Measurements from ENCODE around the gene CEP83.

The CEP83 gene

DNA sequence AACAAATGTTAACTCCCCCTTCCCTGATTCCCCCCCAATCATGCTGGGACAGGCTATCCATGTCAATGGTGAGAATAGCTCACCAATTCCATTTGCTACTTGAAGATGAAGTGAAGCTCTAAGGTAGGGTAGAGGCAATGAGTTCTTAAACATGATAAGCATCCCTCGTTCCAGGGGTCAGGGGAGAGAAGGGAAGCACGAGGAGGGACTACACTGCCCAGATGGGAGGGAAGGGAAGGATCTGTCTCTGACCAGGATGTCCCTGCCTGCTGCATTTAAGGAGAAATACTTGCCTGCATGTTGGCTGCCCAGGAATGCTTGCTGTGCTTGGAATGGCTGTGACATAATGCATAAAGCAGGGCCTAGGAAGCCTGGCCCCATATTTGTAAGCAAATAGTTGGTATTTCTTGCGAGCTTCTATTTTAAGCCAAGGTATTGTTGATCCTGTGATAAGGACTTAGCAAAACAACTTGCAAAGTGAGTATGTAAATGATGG is 155.1 kb downstream of the CEP83 start:
- no peak for DNase-seq

DNA sequence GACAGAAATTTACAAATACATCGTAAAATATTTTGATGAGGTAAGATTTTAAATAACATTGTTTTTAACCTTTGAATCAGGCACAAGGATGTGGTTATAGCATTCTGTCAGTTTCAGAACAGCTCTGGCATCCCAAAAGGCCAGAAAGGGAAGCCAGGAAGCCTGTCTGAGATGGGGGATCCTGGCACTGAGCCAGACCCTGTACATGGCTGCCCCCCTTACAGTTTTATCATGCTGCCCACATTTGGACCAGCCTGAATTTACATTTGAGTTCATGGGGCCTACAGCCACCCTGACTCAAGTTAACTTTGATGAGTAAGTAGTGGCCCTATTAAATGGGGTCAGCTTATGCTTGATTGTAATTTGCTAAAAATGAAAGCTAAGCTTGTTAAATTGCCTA is 155.7 kb downstream of the CEP83 start:
- no peak for DNase-seq

DNA sequence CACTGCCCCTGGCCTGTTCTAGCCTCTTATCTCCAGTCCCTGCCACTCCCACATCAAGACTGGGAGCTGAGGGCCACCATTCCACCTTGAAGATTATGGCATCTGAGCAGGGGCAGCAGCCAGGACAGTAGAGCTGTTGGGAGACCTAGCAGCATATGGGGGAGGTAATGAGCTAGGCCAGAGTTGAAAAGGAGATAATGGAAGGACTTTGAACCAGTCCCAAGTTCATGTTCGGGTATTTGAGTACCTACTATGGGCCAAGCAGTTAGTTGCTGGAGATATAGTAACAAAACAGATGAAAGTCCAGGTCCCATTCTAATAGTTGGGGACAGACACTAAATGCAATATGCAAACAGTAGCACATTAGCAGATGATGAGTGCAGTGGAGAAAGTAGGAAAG is 159.8 kb downstream of the CEP83 start:
- no peak for DNase-seq

DNA sequence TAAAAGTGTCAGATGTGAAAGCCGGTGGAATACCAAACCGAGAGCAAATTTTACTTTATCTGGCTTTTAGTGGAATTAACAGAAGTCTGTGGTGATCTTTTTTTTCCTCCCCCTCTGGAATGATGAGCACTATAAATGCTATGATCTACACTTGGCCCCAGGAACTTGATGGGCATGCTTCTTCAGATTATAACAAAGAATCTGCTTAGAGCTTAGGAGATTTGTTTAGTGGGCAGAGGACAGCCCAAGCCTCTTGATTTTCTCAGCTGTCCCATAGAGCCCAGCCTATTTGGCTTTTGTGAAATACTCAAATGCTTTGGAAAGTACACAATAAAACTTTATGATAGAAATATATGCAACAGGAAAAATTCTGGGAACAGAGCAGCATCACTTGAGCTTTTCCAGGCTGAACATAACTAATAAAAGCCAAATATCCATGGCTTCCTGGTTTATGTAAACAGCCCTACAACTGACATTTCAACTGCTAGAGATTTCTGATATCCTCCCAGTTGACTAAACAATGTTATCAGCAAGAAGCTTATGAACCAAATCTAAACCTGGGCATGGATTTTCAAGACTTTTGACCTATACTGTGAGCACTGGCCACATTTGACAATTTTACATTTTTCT is 161.7 kb downstream of the CEP83 start:
- DNase-seq, result no peak

DNA sequence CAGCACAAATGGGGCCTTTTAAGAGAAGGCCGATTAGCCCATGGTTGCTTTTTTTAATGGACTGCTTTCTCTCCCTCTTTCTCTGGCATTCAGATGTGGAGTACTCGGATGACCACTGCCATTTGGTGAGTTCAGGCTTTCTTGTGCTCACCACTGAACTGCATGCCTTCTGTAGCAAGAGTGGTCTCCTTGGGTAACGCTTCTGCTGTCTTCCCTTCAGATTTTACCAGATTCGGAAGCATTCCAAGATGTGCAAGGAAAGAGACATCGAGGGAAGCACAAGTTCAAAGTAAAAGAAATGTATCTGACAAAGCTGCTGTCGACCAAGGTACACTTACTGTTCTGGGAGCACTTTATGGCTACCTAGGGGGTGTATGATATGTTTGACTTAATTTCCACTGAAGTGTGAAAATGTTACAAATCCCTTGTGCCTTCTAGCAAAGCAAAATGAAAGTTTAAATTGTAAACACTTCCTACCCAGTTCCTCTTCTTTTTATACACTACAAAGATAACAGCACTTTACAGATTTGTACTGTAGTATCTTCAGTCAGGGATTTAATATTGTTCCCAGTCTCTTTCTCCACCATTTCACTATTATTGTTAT is 162.5 kb downstream of the CEP83 start:
- DNase-seq, result no peak

DNA sequence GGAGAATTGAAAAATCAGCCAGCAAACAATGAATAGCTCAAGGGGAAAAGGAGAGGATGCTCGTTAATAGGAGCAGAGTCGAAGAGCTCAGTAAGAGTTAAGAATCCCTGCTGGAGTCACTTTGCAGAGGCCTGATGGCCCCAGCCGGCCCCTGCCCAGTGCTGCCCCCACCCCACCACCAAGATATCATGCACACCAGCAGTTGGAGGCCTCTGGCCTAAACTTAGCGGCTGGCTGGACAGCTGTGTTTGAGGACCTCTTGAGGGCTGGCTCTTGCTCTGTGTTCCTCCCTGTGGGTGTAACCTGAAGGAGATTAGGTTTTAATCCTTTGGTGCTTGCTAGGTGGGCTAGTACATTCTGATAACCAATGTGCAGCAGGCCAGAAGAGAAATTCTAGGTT is 169.3 kb downstream of the CEP83 start:
- DNase-seq, result no peak

DNA sequence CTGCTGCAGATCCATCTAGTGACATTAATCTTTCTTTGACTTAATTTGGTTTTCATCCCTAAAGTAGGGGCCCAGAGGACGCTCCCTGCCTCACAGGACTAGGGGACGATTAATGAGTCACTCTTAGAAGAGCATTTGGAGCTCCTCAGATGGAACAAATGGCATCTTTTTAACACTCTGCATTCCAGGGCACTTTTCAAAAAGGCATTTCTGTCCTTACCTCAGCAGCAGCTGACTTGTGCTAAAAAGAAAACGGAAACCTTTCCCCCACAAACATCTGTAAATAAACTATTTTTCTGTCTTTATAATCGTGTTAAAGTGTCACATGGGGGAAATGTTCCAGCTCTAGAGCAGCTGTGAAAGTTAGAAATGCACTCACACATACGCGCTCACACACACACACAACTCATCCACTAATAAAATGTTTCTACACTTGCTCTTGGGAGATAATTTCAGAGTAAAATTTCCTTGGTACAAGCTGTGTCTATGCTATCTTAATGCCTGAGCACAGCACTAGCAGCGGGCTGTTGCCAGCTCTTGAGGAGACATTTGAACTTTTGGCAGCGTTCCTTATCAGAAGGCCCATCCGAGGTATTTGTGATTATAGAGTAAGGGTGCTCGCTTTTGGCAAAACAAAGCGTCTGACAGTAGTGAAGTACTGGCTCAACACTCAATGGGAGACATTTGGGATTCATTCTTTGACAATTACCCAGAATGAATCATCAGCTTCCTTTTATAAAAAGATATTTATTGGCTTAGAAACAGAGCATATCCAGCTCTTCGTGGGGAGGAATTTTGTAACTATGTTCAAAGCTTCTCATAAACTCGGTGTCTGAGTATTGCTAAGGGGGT is 170.0 kb downstream of the CEP83 start:
- DNase-seq, result no peak

DNA sequence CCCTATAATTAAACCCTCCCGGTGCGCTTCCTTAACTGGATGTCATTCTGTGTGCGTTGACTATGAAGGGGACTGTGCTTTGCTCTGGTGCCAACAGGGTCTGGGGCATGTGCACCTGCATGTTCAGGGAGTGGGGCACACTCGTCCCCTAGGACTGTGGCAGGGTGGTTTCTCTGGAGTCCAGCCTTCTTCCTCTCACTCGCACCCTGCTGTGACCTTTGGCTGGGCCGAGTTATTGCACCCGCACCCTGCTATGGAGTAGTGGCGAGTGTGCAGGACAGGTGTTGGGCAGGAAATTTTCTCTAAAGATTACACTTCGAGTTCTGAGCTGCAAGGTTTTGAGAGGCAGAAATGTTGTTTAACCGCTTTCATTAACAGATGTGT is 172.4 kb downstream of the CEP83 start:
- DNase-seq, result no peak

DNA sequence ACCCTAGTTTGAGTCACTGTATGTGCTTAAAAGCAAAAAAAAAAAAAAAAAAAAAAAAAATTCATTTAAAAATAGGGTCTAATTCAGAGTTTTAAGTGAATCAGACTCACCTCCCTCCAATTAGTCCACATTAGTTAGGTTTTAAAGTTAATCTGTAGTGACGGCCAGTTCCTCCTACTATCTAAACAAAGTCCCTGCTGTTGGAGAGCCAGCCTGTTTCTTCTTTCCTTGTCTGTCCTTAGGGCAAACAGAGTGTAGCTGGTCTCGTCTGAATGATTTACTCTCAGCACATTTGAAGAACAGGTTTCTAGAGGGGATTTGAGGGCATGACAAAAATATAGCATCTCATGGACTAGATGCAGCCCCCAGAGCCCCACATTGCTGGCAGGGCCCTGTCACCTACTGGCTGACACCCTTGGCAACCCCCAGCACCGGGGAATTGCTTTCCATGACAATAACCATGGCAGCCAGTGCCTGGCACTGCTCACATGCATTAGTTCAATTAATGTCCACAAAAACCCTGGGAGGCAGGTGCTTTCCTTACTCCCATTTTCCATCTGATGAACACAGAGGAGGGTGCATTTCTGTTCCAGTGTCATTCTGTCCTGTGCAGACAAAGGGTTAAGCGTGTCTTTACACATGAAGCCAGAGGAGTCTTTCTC is 173.0 kb downstream of the CEP83 start:
- DNase-seq, result no peak

DNA sequence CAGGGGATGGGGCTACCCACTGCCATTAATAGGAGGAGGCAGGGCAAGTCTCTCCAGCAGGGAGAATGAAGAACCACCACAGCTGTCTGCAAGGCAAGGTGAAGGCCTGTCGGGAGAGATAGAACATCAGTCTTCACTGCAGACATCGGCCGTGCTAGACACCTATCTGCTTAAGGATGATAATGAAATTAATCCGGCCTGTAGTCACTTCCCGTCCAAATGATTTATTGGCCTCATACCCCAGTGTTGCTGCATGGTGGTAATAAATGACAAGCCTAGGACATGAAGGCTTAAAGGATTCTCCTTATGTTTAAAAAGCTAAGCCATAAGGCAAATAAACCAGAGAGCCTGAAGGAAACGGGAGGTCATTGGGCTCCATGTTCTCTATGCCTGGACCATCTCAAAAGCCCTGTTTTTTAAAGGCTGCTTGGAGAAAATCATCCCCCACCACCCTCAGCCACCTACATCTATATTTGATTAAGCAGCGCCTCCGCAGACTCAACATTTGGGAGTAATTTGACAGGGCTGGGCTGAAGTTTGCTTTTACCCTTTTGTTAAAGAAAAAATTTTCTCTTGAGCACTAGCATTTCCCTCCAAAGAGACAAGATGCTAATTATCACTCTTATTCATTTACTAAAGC is 173.6 kb downstream of the CEP83 start:
- no peak for DNase-seq

DNA sequence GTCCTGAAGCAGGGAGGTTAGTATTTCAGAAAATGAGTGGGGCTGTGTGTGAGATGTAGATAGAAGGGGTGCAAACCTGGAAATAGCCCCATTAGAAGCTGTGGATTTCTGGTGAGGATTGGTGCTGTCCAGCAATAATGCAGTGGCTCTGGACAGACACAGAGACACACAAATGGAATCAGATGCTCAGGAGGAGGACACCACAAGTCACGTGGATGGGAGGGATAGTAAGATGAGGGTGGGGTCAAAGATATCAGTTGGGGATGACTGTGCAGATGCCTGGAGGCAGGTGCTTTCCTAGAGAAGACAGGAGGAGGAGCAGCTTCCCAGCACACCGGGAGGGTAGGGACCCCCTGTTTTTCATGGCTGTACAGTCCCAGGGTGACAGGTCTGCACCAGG is 174.8 kb downstream of the CEP83 start:
- DNase-seq, result no peak

DNA sequence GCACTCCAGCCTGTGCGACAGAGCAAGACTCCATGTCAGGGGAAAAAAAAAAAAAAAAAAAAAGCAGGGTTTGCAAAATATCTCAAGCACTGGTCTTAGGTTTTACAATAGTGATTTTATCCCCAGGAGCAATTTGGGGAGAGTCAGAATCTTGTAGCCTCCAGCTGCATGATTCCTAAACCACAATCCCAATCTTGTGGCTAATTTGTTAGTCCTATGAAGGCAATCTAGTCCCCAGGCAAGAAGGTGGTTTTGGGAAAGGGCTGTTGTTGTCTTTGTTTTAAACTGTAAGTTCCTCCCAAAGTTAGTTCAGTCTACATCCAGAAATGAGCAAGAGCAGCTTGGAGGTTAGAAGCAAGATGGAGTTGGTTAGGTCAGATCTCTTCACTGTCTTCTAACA is 175.6 kb downstream of the CEP83 start:
- DNase-seq, result no peak

DNA sequence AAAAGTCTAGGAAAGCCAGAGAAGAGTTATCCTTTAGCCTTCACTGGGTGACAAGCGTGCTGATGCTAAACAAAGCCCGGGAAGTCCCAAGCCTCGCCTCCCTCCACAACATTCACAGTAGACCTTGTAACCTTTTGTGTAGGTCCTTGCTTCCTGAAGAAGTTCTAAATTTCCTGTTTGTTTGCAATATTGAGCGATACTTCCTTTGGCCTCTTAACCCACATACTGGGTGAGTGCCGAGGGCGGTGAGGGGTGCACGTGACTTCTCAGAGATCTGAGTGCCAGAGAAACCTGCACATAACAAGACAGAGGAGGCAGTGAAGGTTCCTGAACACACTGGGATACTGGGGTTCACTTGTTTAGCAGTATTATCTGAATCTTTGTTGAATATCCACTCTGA is 177.0 kb downstream of the CEP83 start:
- DNase-seq, result no peak

DNA sequence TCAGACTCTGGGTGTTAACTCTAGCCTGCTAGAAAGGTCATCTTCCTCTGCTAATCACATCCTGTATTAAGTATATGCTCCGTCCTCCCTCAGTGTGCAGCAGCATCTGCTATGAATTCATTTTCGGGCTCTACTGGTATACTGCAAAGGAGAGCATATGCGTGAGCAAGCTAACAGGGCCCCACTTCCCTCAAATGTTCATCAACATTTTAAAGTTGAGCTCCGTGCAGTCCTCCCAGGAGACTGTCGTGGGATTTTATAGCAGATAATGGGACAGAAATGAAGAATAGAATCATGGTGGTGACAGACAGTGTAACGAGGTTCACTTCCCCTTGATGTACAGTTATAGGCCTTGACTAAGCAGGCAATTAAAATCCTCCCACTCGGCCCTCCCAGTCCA is 179.6 kb downstream of the CEP83 start:
- DNase-seq, result no peak

DNA sequence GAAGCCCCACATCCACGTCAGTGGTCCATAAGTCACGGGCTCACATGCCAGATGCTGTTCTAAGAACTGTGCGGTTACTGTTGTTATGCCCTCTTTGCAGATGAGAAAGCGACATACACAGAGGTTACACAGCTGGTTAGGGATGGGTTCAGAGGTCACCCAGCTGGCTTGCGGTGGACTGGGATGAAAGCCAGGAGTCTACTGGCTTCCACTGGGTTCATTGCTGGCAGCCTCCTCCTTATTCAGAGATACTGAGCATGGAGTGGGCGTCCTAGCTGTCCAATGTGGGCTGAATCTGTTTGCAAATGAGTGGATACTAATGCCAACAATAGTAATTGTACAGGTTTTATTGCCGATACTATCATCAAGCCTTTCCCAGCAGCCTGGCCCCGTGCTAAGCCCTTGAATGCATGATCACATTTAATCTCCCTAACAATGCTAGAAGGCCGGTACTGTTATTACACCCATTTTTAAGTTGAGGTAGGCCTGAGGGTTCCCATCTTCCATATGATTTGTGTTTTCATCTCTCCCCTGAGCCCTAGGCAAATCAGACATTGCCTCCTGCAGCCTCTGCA is 182.2 kb downstream of the CEP83 start:
- no peak for DNase-seq

DNA sequence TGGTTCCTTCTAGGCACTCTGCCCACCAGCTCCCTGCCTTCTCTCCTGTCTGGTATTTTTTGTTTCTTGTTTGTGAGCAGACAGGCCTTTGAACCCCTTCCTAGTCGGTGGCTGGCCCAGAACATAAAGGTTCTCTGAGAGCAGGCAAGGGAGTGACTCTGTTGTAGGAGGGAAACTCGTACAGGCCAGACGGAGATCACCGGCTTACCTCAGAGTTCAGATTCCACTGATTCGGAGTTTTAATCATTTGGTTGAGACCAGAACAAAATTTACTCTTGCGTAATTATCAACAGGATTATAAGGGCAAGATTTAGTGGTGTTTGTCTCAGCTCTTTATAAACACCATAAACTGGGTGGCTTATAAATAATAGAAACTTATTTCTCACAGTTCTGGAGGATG is 182.9 kb downstream of the CEP83 start:
- DNase-seq, result no peak

DNA sequence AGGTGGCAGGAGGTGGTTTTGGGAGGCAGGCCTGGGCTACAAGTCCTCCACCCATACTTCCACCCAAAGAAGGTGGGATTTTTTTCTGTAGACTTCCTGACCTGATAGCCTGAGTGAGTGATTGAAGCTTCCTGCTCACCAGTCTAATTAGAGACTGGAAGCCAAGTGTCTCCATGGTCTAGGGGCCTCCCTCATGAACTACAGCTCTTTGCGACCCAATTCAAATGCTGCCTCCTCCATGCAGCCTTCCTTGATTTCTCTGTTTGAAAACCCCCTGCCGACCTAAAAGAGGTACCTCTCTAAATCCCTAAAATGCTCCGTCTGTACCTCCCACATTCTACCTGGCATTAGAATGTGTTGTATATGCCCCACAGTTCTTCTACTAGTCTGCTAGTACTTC is 186.4 kb downstream of the CEP83 start:
- no peak for DNase-seq

DNA sequence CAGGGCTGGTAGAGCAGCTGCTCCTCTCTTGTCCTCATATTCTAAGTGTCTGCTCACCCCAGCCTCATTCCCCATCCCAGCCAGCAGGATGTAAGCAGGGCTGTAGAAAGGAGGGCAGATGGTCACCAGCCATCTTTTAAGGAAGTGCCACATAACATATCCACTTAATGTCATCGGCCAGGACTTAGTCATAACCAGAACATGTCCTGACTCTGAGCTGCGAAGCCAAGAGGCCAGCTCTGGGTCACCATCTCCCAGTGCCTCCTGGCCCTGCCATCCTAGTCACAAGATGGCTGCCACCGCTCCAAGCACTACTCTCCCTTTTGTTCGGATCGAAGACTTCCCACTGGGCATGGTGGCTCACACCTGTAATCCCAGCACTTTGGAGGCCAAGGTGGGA is 187.4 kb downstream of the CEP83 start:
- DNase-seq, result no peak

DNA sequence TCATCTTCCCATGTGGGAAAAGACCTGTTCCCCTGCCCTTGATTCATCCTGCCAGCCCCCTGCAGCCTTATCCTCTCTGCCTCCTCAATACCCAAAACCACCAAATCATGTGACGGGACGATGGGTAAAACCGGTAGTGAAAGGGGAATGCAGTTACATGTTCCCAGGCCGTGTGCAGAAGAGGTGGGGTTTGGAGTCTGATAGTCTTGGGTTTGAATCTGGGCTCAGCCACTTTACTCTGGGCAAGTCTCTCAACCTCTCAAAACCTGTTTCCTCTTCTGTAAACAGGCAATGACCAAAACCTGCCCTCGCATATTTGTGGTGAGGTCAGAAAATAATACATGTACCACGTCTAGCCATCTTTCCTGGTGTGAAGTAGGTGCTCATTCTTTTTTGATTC is 188.3 kb downstream of the CEP83 start:
- DNase-seq, result no peak

DNA sequence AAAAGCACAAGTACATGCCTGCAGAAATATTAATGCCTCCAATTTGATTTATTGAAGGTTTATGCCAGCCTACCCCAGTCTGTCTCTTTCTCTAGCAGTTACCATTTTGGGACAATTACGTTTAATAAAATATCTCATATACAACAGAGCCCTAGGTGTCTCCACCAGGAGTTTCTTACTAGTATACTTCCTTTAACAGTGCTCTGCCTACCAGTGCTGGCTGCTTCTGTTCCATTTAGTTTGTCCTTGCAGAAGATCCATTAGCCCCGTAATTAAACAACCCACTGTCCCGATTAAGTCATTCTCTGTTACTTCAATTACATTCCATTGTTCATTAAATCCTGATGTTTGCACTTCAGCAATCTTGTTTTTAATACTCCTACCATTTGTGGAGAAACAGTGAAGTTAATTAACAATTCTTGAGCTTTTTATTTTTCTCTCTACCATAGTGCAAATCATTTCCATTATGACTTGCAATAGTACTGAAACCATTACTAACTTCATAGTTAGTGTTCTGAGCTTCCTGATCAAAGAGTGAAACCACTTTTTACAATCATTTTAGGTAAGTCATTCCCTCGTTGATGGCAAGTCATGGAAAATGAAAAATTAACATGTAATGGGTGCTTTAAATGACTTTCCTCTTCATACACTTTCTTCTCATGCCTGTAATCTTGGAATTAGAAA is 190.2 kb downstream of the CEP83 start:
- no peak for DNase-seq

DNA sequence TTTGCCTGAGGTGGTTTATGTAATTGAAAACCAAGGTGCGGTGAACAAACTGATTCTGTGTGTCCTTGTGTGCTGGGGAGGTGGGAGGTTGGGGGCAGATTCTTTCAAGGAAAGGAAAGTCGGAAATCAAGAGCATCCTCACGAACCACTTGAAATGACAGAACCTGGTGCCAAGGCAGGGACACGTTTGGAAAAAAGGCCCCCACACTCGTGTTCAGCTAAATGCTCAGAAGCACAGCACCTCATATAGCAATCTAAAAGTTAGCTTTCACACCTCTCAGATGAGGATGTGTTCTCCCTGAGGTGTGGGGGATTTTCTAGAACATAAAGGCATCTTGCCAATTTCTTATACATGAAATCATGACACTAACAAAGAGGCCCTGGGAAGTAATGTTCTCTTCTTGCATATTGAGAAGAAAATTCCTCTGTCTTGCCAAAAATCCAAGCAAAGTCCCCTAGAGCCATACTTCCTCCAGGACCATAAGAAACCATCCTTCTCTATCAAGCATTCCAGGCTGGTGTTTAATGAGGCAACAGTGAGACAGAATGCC is 191.7 kb downstream of the CEP83 start:
- DNase-seq, result no peak

DNA sequence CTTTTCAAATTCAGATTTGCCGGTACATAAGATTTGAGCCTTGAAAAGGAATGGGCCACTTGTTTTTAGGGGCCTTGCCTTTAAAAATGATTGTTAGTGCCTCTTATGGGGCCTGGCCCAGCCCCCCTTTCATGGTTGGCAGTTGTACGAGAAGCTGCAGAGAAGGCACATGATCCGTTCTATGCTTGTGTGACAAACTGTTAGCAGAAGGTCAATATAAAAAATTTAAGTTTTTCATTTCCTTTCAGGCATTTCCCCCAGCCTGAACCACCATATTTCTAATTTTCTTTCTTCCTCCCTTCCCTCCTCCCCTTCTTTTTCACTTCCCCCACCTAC is 192.2 kb downstream of the CEP83 start:
- no peak for DNase-seq
